Skeletal muscle satellite cell (primary cell): Measurements from ENCODE around the gene TRABD2B.

Source experiments
- H3K27me3 ChIP-seq: 2 replicates; pipeline ENCODE4 v1.7.0; 2013; ENCODE audit warnings: low read length; ENCODE audit not compliant: control insufficient read depth, insufficient read depth
- H3K36me3 ChIP-seq: 2 replicates; pipeline ENCODE4 v1.7.0; 2013; ENCODE audit warnings: mild to moderate bottlenecking, control low read depth, low read length; ENCODE audit not compliant: insufficient read depth
- H3K4me1 ChIP-seq: 2 replicates; pipeline ENCODE4 v1.7.0; 2013; ENCODE audit warnings: low read length; ENCODE audit not compliant: control insufficient read depth, insufficient read depth
- H3K4me2 ChIP-seq: 2 replicates; pipeline ENCODE4 v1.7.0; 2013; ENCODE audit warnings: mild to moderate bottlenecking, low read length
- H3K4me3 ChIP-seq: 2 replicates; pipeline ENCODE4 v1.7.0; 2013; ENCODE audit warnings: low read length
- H3K9ac ChIP-seq: 2 replicates; pipeline ENCODE4 v1.7.0; 2013; ENCODE audit warnings: mild to moderate bottlenecking, low read depth, low read length, moderate library complexity
- H3K9me3 ChIP-seq: replicated peaks from 2 replicates; pipeline ENCODE4 v1.7.0; 2013; ENCODE audit warnings: mild to moderate bottlenecking, control low read depth, low read length

The TRABD2B gene

DNA sequence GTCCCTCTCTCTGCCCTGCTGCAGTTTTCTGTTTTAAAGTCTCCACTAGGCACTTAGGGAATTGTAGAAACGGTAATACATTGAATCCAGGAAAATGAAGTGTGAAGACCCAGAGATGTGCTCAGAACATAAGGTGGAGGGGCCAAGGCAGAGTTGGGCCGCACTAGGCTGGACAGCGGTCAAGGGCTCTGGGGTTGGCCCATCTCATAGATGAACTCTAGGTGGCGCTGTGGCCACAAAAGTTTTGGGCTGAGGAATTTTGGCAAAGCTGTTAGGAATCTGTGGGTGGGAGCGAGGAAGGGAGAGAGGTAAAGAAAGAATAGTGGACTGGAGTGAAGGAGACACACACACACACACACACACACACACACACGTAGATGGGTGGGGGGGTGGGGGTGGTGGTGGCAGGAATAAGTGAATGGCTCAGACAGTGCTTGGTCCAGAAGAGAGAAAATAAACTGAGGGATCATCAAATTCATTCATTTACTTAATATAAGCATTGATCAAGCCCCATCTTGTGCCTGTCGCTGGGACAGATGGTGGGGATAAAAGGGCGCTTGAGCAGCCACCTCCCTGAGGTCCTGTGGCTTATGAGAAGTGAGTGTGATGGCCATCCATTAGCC lies 258.5 kb downstream of the TRABD2B start:
- H3K4me3 ChIP-seq: no peak overlapping the region
- H3K9me3 ChIP-seq: no peaks in the 10 kb centered on the region
- H3K27me3 ChIP-seq: peaks cover 13% of the 10 kb centered on the region
- no peaks in the 10 kb centered on the region for H3K4me1 ChIP-seq
- no peaks in the 10 kb centered on the region for H3K36me3 ChIP-seq
- H3K9ac ChIP-seq: no peak overlapping the region
- H3K4me2 ChIP-seq: no peak overlapping the region

DNA sequence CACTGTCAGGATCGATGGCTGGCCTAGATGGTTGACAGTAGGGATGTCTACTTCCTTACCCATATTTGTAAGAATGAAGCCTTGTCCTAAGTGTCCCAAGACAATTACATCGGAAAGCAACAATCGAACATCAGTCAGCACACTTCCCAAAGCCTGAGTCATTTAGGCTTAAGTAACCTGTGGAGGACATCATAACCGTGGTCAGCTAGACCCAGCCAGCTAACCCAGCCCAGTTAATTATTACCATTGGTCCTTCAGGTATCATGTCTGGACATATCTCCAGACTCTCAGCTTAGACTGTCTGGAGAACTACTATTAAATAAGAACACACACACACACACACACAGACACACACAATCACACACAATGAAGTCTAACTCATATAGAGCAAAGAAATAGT lies 264.7 kb downstream of the TRABD2B start:
- no peak overlapping the region for H3K4me3 ChIP-seq
- no peaks in the 10 kb centered on the region for H3K4me1 ChIP-seq
- H3K9me3 ChIP-seq: no peaks in the 10 kb centered on the region
- no peak overlapping the region for H3K9ac ChIP-seq
- H3K36me3 ChIP-seq: no peaks in the 10 kb centered on the region
- H3K4me2 ChIP-seq: no peak overlapping the region
- peaks cover 21% of the 10 kb centered on the region for H3K27me3 ChIP-seq

DNA sequence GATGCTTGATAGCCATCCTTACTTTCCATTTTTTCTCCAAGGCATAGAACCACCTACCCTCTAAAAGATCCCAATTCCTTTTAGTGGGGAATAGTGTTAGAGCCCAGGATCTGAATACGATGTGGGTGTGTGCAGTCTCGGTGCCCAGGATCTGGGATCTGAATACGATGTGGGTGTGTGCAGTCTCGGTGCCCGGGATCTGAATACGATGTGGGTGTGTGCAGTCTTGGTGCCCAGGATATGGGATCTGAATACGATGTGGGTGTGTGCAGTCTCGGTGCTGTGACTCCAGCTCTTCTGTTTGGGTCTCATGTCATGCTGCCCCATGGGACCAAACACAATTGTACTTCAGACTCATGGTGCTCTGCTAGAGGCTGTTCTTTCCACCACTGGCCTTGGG lies 265.5 kb downstream of the TRABD2B start:
- H3K9ac ChIP-seq: no peak overlapping the region
- H3K4me3 ChIP-seq: no peak overlapping the region
- H3K4me1 ChIP-seq: no peaks in the 10 kb centered on the region
- H3K4me2 ChIP-seq: no peak overlapping the region
- no peaks in the 10 kb centered on the region for H3K36me3 ChIP-seq
- H3K27me3 ChIP-seq: peaks cover 22% of the 10 kb centered on the region
- H3K9me3 ChIP-seq: no peaks in the 10 kb centered on the region

DNA sequence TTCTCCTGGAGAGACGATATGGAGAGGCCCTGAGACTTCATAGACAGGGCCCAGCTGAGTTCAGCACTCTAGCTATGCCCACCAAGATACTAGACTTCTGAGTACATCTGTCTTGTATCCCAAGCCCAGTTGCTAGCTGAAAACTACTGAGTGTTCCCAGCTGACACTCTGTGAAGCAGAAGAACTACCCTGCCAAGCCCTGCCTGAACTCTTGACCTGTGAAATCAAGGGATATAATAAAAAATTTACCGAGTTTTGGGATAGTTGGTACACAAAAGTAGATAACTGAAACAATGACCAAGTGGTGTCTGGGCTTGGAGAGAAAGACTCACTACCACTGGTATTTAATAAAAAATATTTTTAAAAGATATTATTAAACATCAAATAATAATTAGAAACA lies 267.5 kb downstream of the TRABD2B start:
- Histone ChIP-seq H3K9ac (no peak overlapping the region), H3K27me3 (peaks cover 23% of the 10 kb centered on the region), H3K4me3 (no peak overlapping the region), H3K4me2 (no peak overlapping the region), H3K36me3 (no peaks in the 10 kb centered on the region), H3K4me1 (no peaks in the 10 kb centered on the region), H3K9me3 (no peaks in the 10 kb centered on the region)

DNA sequence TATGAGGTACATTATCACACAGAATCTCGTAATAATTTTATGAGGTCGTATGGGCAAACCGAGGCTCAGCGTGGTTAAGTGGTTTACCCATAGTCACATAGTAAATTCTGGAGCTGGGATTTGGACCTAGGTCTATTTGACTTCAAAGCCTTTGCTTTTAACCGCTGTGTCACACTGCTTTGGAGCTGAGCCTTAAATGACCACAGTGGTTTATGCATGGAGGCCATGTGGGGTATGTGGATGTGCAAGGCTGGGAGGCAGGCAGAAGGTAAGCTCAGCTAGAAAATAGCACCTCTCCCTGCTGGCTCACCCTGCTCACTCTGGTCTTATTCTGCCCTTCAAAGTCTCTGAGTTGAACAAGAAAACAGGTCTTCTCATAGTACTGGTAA lies 269.5 kb downstream of the TRABD2B start:
- Histone ChIP-seq H3K4me2 (no peak overlapping the region), H3K27me3 (peaks cover 38% of the 10 kb centered on the region), H3K9me3 (no peaks in the 10 kb centered on the region), H3K36me3 (no peaks in the 10 kb centered on the region), H3K9ac (no peak overlapping the region), H3K4me3 (no peak overlapping the region), H3K4me1 (no peaks in the 10 kb centered on the region)

DNA sequence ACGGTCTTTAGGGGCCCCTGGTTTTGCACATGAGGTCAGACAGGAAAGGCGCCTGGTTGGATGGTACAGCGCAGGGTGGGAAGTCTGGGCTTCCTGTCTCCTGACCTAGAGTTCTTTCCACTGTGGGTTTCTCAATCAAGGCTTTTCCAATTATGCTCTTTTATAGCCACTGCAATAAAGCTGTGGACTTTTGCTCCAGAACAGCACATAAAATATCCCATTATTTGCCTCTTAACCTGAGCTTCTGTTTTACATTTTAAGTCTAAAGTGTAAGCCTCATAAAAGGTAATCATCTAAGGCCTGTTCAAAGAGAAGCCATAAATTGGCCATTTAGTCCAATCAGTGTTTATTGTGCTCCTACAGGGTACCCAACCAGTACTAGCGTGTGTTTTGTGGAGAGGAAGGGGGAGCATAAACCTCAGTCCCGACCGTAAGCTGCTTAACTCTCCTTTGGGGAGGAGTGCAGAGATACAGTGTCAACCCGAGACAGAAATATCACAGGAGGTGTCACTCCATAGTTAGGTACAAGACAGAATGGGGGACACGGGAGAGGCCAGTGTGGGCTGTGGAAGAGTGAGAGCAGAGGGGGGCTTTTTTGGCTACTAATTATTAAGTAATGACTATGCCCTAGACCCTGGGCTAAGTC lies 270.0 kb downstream of the TRABD2B start:
- Histone ChIP-seq H3K4me3 (no peak overlapping the region), H3K4me2 (no peak overlapping the region), H3K4me1 (no peaks in the 10 kb centered on the region), H3K27me3 (peaks cover 43% of the 10 kb centered on the region), H3K9me3 (no peaks in the 10 kb centered on the region), H3K9ac (no peak overlapping the region), H3K36me3 (no peaks in the 10 kb centered on the region)

DNA sequence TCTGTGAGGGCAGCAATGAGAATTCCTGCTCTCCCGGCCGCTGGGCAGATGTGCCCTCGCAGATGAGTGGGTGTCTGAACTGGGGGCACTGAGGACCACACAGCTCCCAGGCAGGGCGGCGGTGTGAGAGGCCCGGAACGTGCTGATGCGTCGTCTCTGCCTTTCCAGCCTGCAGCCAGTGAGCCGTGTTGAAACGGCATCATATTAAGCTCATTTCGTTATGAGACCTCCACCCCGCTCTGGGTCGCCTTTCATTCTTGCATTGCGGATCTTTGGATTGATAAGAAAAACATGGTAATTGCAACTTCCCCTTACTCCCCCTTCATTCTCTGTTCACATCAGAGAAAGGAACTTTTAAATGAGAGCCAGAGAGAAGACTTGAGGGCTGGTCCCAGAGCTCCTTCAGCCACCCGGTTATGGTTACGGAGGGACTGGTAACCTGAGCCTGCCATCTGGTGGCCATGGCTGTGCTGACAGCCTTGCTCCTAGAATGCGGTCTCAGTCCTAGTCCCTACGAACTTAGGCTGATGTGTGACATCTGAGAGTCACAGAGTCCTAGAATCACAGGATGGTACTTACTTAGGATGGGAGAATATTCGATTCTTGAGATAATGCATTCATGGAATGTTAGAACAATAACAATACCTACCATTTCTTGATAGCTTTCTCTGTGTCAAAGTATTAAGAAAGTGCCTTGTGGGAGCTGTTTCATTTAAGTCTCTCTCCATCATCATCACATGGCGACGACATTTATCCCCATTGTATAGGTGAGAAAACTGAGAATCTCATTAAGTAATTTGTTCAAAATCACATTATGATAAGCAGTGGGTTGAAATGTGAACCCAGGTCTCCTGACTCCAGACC lies 271.0 kb downstream of the TRABD2B start:
- H3K9ac ChIP-seq: no peak overlapping the region
- peaks cover 46% of the 10 kb centered on the region for H3K27me3 ChIP-seq
- H3K4me1 ChIP-seq: no peaks in the 10 kb centered on the region
- peak overlapping the region; percentile 49 for H3K4me3 ChIP-seq
- no peaks in the 10 kb centered on the region for H3K9me3 ChIP-seq
- peak overlapping the region; percentile 65 for H3K4me2 ChIP-seq
- H3K36me3 ChIP-seq: no peaks in the 10 kb centered on the region

DNA sequence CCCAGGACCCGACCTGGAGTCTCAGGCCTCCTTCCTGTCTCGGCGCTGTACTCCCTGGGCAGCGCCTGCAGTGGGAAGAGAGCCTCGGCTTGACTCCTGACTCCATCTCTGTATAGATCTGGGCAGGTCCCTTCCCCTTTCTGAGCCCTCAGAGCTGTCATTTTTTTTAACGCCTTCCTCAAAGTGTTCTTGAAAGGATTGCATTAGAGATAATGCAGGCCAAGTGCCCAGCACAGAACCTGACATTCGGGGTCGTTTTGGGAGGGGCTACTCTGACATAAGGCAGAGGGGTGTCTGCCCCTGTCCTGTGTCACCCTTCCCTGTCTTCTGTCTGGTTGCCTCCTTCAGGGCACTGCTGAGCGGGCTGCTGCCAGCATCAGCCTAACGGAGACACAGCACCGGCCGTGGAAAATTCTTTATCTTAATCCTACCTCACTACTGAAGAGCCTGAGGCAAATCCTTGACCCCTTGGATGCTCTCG lies 271.6 kb downstream of the TRABD2B start:
- Histone ChIP-seq H3K27me3 (peaks cover 53% of the 10 kb centered on the region), H3K9me3 (no peaks in the 10 kb centered on the region), H3K4me2 (peak overlapping the region; percentile 65), H3K36me3 (no peaks in the 10 kb centered on the region), H3K4me3 (peak overlapping the region; percentile 49), H3K4me1 (no peaks in the 10 kb centered on the region), H3K9ac (no peak overlapping the region)

DNA sequence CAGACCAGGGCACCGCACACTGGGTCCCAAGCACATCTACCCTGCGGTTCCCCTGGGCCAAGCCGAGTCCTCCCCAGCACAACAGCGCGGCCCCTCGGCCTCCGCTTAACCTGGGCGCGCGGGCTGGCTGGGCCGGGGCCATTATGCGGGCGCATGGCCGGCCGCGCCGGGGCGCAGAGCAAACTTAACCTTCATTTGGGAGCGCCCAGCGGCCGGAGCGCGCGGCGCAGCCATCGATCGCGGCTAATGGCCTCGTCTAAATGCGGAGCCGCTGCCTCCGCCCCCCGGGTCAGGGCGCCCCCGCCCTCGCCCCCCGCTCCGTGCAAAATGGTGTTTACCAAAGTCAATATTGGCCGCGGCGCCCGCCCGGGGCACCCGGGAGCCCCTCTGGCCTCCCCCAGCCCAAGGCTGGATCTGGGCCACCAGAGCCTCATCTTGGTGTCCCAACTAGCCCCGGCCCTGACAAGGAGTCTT lies 272.1 kb downstream of the TRABD2B start:
- Histone ChIP-seq H3K27me3 (peaks cover 58% of the 10 kb centered on the region), H3K4me2 (peak overlapping the region; percentile 36)

DNA sequence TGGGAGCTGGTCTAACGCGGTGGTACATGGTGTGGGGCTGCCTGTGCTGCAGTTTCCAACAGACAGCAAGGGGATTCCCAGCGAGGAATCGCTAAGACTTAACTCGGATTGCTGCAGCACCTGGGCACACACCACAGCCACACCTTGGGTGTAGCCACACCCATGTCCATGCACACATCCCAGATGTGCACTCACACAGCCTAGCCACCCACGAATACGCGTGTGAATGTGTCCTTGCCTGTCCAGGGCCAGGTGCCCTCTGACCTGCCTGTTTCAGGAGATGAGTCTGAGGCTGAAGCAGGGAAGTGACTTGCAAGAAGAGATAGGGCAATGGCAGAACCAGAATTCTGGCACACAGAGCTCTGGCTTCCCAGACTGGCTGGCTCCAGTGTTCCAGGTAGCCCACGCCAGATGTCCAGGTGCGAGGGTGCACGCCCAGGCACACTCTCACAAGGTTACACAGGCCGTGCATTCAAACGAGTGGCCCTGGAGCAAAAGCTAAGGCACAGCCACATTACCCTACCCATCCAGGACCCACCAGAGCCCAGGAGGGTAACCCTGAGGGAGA lies 272.7 kb downstream of the TRABD2B start:
- no peak overlapping the region for H3K9ac ChIP-seq
- H3K27me3 ChIP-seq: peaks cover 62% of the 10 kb centered on the region
- H3K4me3 ChIP-seq: no peak overlapping the region
- H3K36me3 ChIP-seq: no peaks in the 10 kb centered on the region
- peak overlapping the region; percentile 36 for H3K4me2 ChIP-seq
- no peaks in the 10 kb centered on the region for H3K9me3 ChIP-seq
- no peaks in the 10 kb centered on the region for H3K4me1 ChIP-seq

More for the DNA sequence above, 272.1 kb downstream of the TRABD2B start:
- Histone ChIP-seq H3K9me3 (no peaks in the 10 kb centered on the region), H3K4me3 (no peak overlapping the region), H3K36me3 (no peaks in the 10 kb centered on the region), H3K9ac (no peak overlapping the region), H3K4me1 (no peaks in the 10 kb centered on the region)

DNA sequence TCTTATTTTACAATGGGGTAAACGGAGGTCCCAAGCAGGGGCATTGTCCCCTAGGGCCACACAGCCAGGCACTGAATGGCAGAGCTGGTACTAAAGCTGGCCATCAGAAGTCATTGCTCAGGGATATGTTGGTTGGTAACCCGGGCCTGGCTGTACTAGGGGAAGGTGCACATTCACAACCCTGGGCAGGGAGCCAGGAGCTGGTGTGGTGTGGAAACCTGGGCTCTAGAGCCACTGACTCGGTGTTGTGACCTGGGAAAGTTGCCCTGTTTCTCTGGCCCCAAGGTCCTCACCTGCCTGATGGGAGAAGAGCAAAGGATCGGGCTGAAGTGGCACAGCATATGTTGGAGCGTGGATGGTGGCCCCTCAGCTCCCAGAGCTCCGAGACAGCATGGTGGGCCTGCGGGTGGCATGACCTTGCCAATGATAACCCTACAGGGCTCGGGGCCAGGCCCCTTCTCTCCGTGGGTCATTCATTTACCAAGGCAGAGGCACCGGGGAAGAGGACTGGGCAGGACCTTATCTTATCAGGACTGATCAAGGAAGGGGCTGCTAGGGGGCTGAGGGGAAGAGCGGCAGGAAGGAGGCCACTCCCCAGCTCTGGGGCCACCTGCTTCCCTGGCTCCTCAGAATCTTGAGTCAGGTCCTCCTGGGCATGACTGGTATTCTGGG lies 274.1 kb downstream of the TRABD2B start:
- peaks cover 74% of the 10 kb centered on the region for H3K27me3 ChIP-seq

More for the DNA sequence above, 274.1 kb downstream of the TRABD2B start:
- Histone ChIP-seq H3K36me3 (no peaks in the 10 kb centered on the region), H3K4me3 (no peak overlapping the region), H3K9ac (no peak overlapping the region), H3K4me2 (no peak overlapping the region), H3K4me1 (no peaks in the 10 kb centered on the region), H3K9me3 (no peaks in the 10 kb centered on the region)
